ENCODE measurements around the gene S100A10. TPM values are rescaled to one million over a fixed set of nuclear protein-coding genes. Genes with fewer than 3 reads are reported as not detected.

S100A10 gene
- total RNA-seq, 1 experiment from 2014 or later: 160 TPM

DNA sequence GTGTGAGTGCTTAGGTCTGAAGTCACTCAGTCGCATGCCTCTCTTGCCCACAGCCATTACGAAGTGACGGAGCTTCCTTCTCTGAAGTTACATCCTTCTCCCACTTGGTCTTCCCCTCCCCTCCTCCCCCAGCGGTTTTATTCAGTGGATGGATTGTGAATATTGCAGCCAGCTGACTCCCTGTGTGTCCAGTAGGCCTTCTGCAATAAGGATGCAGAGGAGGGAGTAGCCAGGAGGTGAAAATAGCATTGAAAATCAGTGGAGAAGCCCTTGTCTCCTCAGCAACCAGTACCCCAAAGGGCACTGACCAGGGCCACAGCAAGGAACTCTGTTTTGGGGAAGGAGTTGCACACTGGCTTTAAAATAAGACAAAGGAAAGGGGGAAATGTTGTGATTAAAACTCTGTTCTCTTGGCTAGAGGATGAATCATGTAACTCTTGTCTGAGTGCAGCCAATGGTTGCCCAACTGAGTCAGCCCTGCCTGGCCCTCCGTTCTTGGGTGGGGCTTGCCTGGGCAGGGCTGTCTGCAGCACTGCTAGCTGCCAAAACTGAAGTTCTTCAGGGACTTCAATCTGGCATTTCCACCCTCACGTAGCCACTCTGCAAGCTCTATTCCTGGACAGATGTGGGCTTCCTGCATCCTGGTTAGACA, 4.3 kb downstream of the S100A10 start:
- H4K5ac ChIP-seq (ENCODE audit: insufficient read length, low read depth, low read length): no peak overlapping the region
- no peak overlapping the region for H3K4me2 ChIP-seq (ENCODE audit: insufficient read depth, insufficient read length, low read length)
- no peaks in the 10 kb centered on the region for H3K9me3 ChIP-seq (ENCODE audit: control insufficient read depth, low read depth, low read length)
- H4K8ac ChIP-seq (replicated peaks; ENCODE audit: insufficient read length, low read depth, low read length): no peak overlapping the region
- H3K9ac ChIP-seq (ENCODE audit: extremely low read depth, insufficient read length, low read length): no peak overlapping the region
- peaks cover 11% of the 10 kb centered on the region; the same call in 1 of the 2 replicates for H3K4me1 ChIP-seq (ENCODE audit: insufficient read depth, low read length)
- H2BK12ac ChIP-seq (ENCODE audit: insufficient read length, low read depth, low read length): no peak overlapping the region
- peaks cover 0 to 16% (median 5%) of the 10 kb centered on the region in 3 experiments; a peak in 5 of 7 replicates for H3K36me3 Mint-ChIP-seq (ENCODE audit: insufficient read depth in 1 of 3, low read depth in 3 of 3)
- no peak overlapping the region for H3K23ac ChIP-seq (ENCODE audit: insufficient read length, low read depth, low read length)
- H2AFZ ChIP-seq (ENCODE audit: low read length): no peak overlapping the region
- no peak overlapping the region for H2BK120ac ChIP-seq (ENCODE audit: low read depth, low read length, poor library complexity, severe bottlenecking)
- no peaks in the 10 kb centered on the region for H3K79me1 ChIP-seq (ENCODE audit: insufficient read depth, low read depth, low read length, poor library complexity, severe bottlenecking)
- no peak overlapping the region for H2BK15ac ChIP-seq (ENCODE audit: low read depth, low read length)
- H3K27ac ChIP-seq (ENCODE audit: insufficient read length, low read depth, low read length): no peak overlapping the region
- H3K4ac ChIP-seq (ENCODE audit: low read depth, low read length): no peak overlapping the region
- H3K27me3 ChIP-seq (ENCODE audit: insufficient read depth, low read length): no peaks in the 10 kb centered on the region
- no peak overlapping the region for H3K4me3 Mint-ChIP-seq
- no peak overlapping the region for H4K91ac ChIP-seq (ENCODE audit: insufficient read length, low read depth, low read length)
- H3K79me2 ChIP-seq (ENCODE audit: insufficient read depth, low read length): peaks cover 21% of the 10 kb centered on the region
- H3K4me1 Mint-ChIP-seq: peaks cover 38 to 51% of the 10 kb centered on the region in 2 experiments
- DNase-seq: no peak
- H2BK5ac ChIP-seq (ENCODE audit: insufficient read length, low read length): no peak overlapping the region
- H3K9me3 Mint-ChIP-seq: no peaks in the 10 kb centered on the region
- H3K56ac ChIP-seq (ENCODE audit: insufficient read length, low read depth, low read length): no peak overlapping the region
- H3K27me3 Mint-ChIP-seq (ENCODE audit: low read depth): peaks cover 8% of the 10 kb centered on the region
- H2AK5ac ChIP-seq (ENCODE audit: insufficient read length, low read length): no peak overlapping the region
- no peak overlapping the region for H3T11ph ChIP-seq (ENCODE audit: low read length)
- H3K27ac Mint-ChIP-seq: peak overlapping the region in 1 of 3 experiments; percentile 37; a peak in 1 of 7 replicates
- no peak overlapping the region for H3K18ac ChIP-seq (ENCODE audit: insufficient read length, low read depth, low read length)
- no peak overlapping the region for H3K14ac ChIP-seq (ENCODE audit: insufficient read depth, low read length)
- WGBS (ENCODE audit: extremely low coverage, insufficient read length, low lambda C conversion rate): no CpG with 5 or more reads among the region's 6 CpGs
- TF ChIP-seq, protein P1, sequence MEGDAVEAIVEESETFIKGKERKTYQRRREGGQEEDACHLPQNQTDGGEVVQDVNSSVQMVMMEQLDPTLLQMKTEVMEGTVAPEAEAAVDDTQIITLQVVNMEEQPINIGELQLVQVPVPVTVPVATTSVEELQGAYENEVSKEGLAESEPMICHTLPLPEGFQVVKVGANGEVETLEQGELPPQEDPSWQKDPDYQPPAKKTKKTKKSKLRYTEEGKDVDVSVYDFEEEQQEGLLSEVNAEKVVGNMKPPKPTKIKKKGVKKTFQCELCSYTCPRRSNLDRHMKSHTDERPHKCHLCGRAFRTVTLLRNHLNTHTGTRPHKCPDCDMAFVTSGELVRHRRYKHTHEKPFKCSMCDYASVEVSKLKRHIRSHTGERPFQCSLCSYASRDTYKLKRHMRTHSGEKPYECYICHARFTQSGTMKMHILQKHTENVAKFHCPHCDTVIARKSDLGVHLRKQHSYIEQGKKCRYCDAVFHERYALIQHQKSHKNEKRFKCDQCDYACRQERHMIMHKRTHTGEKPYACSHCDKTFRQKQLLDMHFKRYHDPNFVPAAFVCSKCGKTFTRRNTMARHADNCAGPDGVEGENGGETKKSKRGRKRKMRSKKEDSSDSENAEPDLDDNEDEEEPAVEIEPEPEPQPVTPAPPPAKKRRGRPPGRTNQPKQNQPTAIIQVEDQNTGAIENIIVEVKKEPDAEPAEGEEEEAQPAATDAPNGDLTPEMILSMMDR (conservative IDR thresholded peaks at IDR 0.05): no peak
- H2BK20ac ChIP-seq (ENCODE audit: low read depth, low read length, poor library complexity, severe bottlenecking): no peak overlapping the region
- peaks cover 21% of the 10 kb centered on the region for H3K23me2 ChIP-seq (ENCODE audit: insufficient read length, low read depth, low read length, poor library complexity, severe bottlenecking)
- no peaks in the 10 kb centered on the region for H4K20me1 ChIP-seq (ENCODE audit: control insufficient read depth, insufficient read depth, insufficient read length)

Data from H9 (cell line).